Type B pancreatic cell (in vitro differentiated cells): Measurements from ENCODE around the gene C6orf89. TPM values are rescaled to one million over a fixed set of nuclear protein-coding genes. Genes with fewer than 3 reads are reported as not detected.

ENCODE experiments used
- DNase-seq: peaks from one replicate; pipeline ENCODE4 v3.0.0; 2021; ENCODE audit warnings: mixed read lengths; ENCODE audit not compliant: unreplicated experiment; ENCODE audit errors: extremely low spot score
- H3K27ac Mint-ChIP-seq: 2 replicates; pipeline ENCODE4 v1.8.0; 2021; ENCODE audit warnings: mild to moderate bottlenecking, mixed read lengths
- H3K27me3 Mint-ChIP-seq: 2 replicates; pipeline ENCODE4 v1.8.0; 2021; ENCODE audit warnings: mixed read lengths
- H3K36me3 Mint-ChIP-seq: 2 replicates; pipeline ENCODE4 v1.8.0; 2021; ENCODE audit warnings: mixed read lengths
- H3K4me1 Mint-ChIP-seq: one replicate; pipeline ENCODE4 v1.8.0; 2021; ENCODE audit warnings: mixed read lengths; ENCODE audit not compliant: unreplicated experiment
- H3K4me3 Mint-ChIP-seq: 2 replicates; pipeline ENCODE4 v1.8.0; 2021; ENCODE audit warnings: mild to moderate bottlenecking, mixed read lengths
- H3K9me3 Mint-ChIP-seq: 2 replicates; pipeline ENCODE4 v1.8.0; 2021; ENCODE audit warnings: mixed read lengths
- CTCF ChIP-seq: fragments of 200-600 bp; sonication (generic); conservative IDR thresholded peaks from 2 replicates; pipeline ENCODE4 v1.5.0; 2021; ENCODE audit warnings: antibody characterized with exemption, mild to moderate bottlenecking
- long read RNA-seq: library from polyadenylated mRNA; unstranded; transcript quantifications from one replicate; pipeline ENCODE4 v2.0.0, GENCODE V29; 2020
- total RNA-seq: library from RNA; stranded (reverse); gene quantifications from 2 replicates; pipeline ENCODE4 v1.2.1, GENCODE V29; 2021; ENCODE audit warnings: low replicate concordance

C6orf89 gene
- 37.9 and 42.4 TPM in 2 replicates for total RNA-seq
- long read RNA-seq, full-length matches to known transcripts = 137 of 182 reads
- long read RNA-seq, partial matches to known transcripts = 10 of 182 reads
- long read RNA-seq, other reads (novel, unspliced or antisense) = 35 of 182 reads

- peak within 1 kb of the TSS; percentile 94 for H3K4me3 Mint-ChIP-seq
- H3K9me3 Mint-ChIP-seq = no peaks in the 10 kb centered on the region
- peak; percentile 91 for TF ChIP-seq CTCF
- DNase-seq = peak; percentile 97
- peak within 1 kb of the TSS; percentile 90 for H3K27ac Mint-ChIP-seq
- peaks cover 4% of the 10 kb centered on the region for H3K36me3 Mint-ChIP-seq
- H3K27me3 Mint-ChIP-seq = no peaks in the 10 kb centered on the region
- peaks cover 26% of the 10 kb centered on the region for H3K4me1 Mint-ChIP-seq
Observed at GRCh38 chr6:36885461-36886401, at the start of gene C6orf89. TSS of gene C6orf89 (plus strand) at chr6:36885952. CDS start at chr6:36899445, 13,493 bp downstream.

GRCh38 chr6:36836111-36837021 is 49.4 kb upstream of the C6orf89 start:
- H3K36me3 Mint-ChIP-seq = no peaks in the 10 kb centered on the region
- H3K27ac Mint-ChIP-seq = no peak overlapping the region
- H3K4me3 Mint-ChIP-seq = no peak overlapping the region
- peaks cover 4% of the 10 kb centered on the region for H3K9me3 Mint-ChIP-seq
- no peak for TF ChIP-seq CTCF
- H3K4me1 Mint-ChIP-seq = peaks cover 19% of the 10 kb centered on the region
- peaks cover 57% of the 10 kb centered on the region for H3K27me3 Mint-ChIP-seq
- DNase-seq = no peak

- Mint-ChIP-seq H3K4me1 (peaks cover 19% of the 10 kb centered on the region), H3K27me3 (peaks cover 58% of the 10 kb centered on the region)
- no peak for DNase-seq
Observed at GRCh38 chr6:36837022-36837339, 48.8 kb upstream of the C6orf89 start.

GRCh38 chr6:36837686-36838085 is 48.1 kb upstream of the C6orf89 start:
- Mint-ChIP-seq H3K4me1 (peaks cover 19% of the 10 kb centered on the region), H3K36me3 (no peaks in the 10 kb centered on the region), H3K27ac (no peak overlapping the region), H3K27me3 (peaks cover 61% of the 10 kb centered on the region), H3K9me3 (peaks cover 4% of the 10 kb centered on the region), H3K4me3 (peak overlapping the region; percentile 82)
- no peak for DNase-seq
- no peak for TF ChIP-seq CTCF

More at GRCh38 chr6:36837022-36837339, 48.8 kb upstream of the C6orf89 start:
- Mint-ChIP-seq H3K4me3 (no peak overlapping the region), H3K9me3 (peaks cover 4% of the 10 kb centered on the region), H3K36me3 (no peaks in the 10 kb centered on the region), H3K27ac (no peak overlapping the region)
- TF ChIP-seq CTCF = no peak

- DNase-seq = no peak
- Mint-ChIP-seq H3K27me3 (peaks cover 70% of the 10 kb centered on the region), H3K9me3 (no peaks in the 10 kb centered on the region), H3K27ac (no peak within 1 kb of the TSS), H3K36me3 (no peaks in the 10 kb centered on the region), H3K4me1 (peaks cover 19% of the 10 kb centered on the region), H3K4me3 (peak within 1 kb of the TSS; percentile 83)
- no peak for TF ChIP-seq CTCF
Observed at GRCh38 chr6:36838896-36839748, 46.6 kb upstream of the C6orf89 start, which contains the start of gene CPNE5. TSS of gene CPNE5 (minus strand) at chr6:36839444. CDS start at chr6:36839377, 67 bp downstream.
